GM12878 (cell line): ENCODE results near the gene PHB1. TPM values are rescaled to one million over a fixed set of nuclear protein-coding genes. Genes with fewer than 3 reads are reported as not detected.

Source experiments
- ATAC-seq: fragments of 200-7000 bp; cut with Tn5 transposase; 3 replicates; pipeline ENCODE4 v1.9.1; 2020; ENCODE audit warnings: mild to moderate bottlenecking, moderate library complexity
- BruUV-seq: library from RNA; stranded (reverse); fragments of 400-500 nt; replicated peaks from 2 replicates; lab custom pipeline; 2021; lab: Mats Ljungman, UMichigan
- CTCF ChIA-PET: fragments of 300-600 bp; sonication (Branson Sonifier 250); formaldehyde crosslinking; extraction: SDS; loops from one replicate; lab custom pipeline; 2021; ENCODE audit warnings: inconsistent platforms; lab: Yijun Ruan, JAX
- POLR2A ChIA-PET: fragments of 350-600 bp; formaldehyde crosslinking; extraction: SDS; loops from one replicate; lab custom pipeline; 2021; ENCODE audit warnings: inconsistent platforms; lab: Charles Lee
- RAD21 ChIA-PET: fragments of 300-600 bp; sonication (Branson Sonifier 250); formaldehyde crosslinking; loops from one replicate; lab custom pipeline; 2023; ENCODE audit warnings: antibody characterized with exemption; ENCODE audit not compliant: unreplicated experiment; lab: Charles Lee
- SMC1A ChIA-PET: fragments of 300-600 bp; sonication (Branson Sonifier 250); formaldehyde crosslinking; loops from one replicate; lab custom pipeline; 2023; ENCODE audit not compliant: unreplicated experiment, uncharacterized antibody; lab: Charles Lee
- DNase-seq: peaks from one replicate; pipeline ENCODE4 v3.0.0-alpha.2; 2011; ENCODE audit warnings: low read depth, low spot score
- FAIRE-seq: peaks from 3 replicates; lab custom pipeline; 2011; peaks lifted over from hg19 to GRCh38; lab: Jason Lieb, UNC
- H2AFZ ChIP-seq: 2 replicates; pipeline ENCODE4 v1.6.0; 2011; ENCODE audit warnings: low read depth, low read length, control low read depth; ENCODE audit not compliant: control insufficient read depth
- H3K27ac ChIP-seq: 2 replicates; pipeline ENCODE4 v1.5.1; 2011; ENCODE audit warnings: control low read depth; ENCODE audit not compliant: control insufficient read depth, insufficient read depth
- H3K27me3 ChIP-seq, 2 experiments: replicated peaks in 1 of 2; 2 replicates each; pipeline versions ENCODE4 v1.6.0 to v1.6.1; 2011; ENCODE audit warnings: low read length in 1 of 2; ENCODE audit not compliant: control insufficient read depth in 2 of 2, insufficient read depth in 2 of 2
- H3K36me3 ChIP-seq, 2 experiments: 2 replicates each; pipeline ENCODE4 v1.5.1; 2011; ENCODE audit warnings: low read length in 1 of 2; ENCODE audit not compliant: control insufficient read depth in 2 of 2, insufficient read depth in 2 of 2
- H3K4me1 ChIP-seq: 2 replicates; pipeline ENCODE4 v1.6.1; 2011; ENCODE audit warnings: mild to moderate bottlenecking, low read length, moderate library complexity, mixed read lengths; ENCODE audit not compliant: control insufficient read depth, insufficient read depth
- H3K4me2 ChIP-seq: 2 replicates; pipeline ENCODE4 v1.6.0; 2011; ENCODE audit warnings: control low read depth; ENCODE audit not compliant: control insufficient read depth, insufficient read depth
- H3K4me3 ChIP-seq: fragments of 200-600 bp; sonication (generic); 2 replicates; pipeline ENCODE4 v1.5.1; 2016
- H3K79me2 ChIP-seq: 2 replicates; pipeline ENCODE4 v1.6.0; 2011; ENCODE audit warnings: low read length; ENCODE audit not compliant: control insufficient read depth, insufficient read depth
- H3K9ac ChIP-seq: 2 replicates; pipeline ENCODE4 v1.8.0; 2011; ENCODE audit warnings: low read length, control low read depth, mixed read lengths; ENCODE audit not compliant: control insufficient read depth, insufficient read depth
- H3K9me3 ChIP-seq: replicated peaks from 3 replicates; pipeline ENCODE4 v1.5.1; 2011; ENCODE audit warnings: mild to moderate bottlenecking, low read length; ENCODE audit not compliant: control insufficient read depth, insufficient read depth
- H4K20me1 ChIP-seq: 2 replicates; pipeline ENCODE4 v1.6.0; 2011; ENCODE audit not compliant: control insufficient read depth, insufficient read depth
- BCL11A ChIP-seq: IDR thresholded peaks from 2 replicates; pipeline ENCODE4 v1.6.1; 2011; ENCODE audit warnings: low read depth, low read length
- CBX3 ChIP-seq: fragments of 200-600 bp; sonication (generic); IDR thresholded peaks from 2 replicates; pipeline ENCODE4 v1.6.1; 2016; ENCODE audit warnings: low read depth, borderline replicate concordance
- DPF2 ChIP-seq: fragments of 450-650 bp; IDR thresholded peaks from 2 replicates; pipeline ENCODE4 v1.6.1; 2017; ENCODE audit warnings: mild to moderate bottlenecking
- HDAC2 ChIP-seq: fragments of 200-600 bp; sonication (generic); IDR thresholded peaks from 2 replicates; pipeline ENCODE4 v1.6.1; 2017
- KLF5 ChIP-seq: fragments of 450-650 bp; IDR thresholded peaks from 2 replicates; pipeline ENCODE4 v1.6.1; 2014; ENCODE audit warnings: mild to moderate bottlenecking; ENCODE audit not compliant: partially characterized antibody
- MEF2A ChIP-seq: IDR thresholded peaks from 2 replicates; pipeline ENCODE4 v1.6.1; 2011; ENCODE audit warnings: low read depth, mild to moderate bottlenecking, low read length, moderate library complexity; ENCODE audit not compliant: insufficient read depth
- NFYB ChIP-seq: IDR thresholded peaks from 2 replicates; pipeline ENCODE4 v1.6.1; 2011; ENCODE audit warnings: low read depth, mild to moderate bottlenecking, low read length, improper control_type of control experiment, moderate library complexity; ENCODE audit not compliant: insufficient read depth
- PAX5 ChIP-seq: IDR thresholded peaks from 2 replicates; pipeline ENCODE4 v1.6.1; 2011; ENCODE audit warnings: low read depth, low read length, borderline replicate concordance
- POLR2AphosphoS5 ChIP-seq: IDR thresholded peaks from 2 replicates; pipeline ENCODE4 v1.6.1; 2011; ENCODE audit warnings: mild to moderate bottlenecking, low read length, inconsistent platforms
- SIX5 ChIP-seq: IDR thresholded peaks from 2 replicates; pipeline ENCODE4 v1.6.1; 2011; ENCODE audit warnings: mild to moderate bottlenecking, low read depth, low read length, moderate library complexity; ENCODE audit not compliant: severe bottlenecking
- SMAD1 ChIP-seq: fragments of 450-650 bp; IDR thresholded peaks from 2 replicates; pipeline ENCODE4 v1.6.1; 2018; ENCODE audit warnings: mild to moderate bottlenecking, low read depth; ENCODE audit not compliant: partially characterized antibody
- TCF7 ChIP-seq: IDR thresholded peaks from 2 replicates; pipeline ENCODE4 v1.6.1; 2014; ENCODE audit warnings: antibody characterized with exemption, borderline replicate concordance
- whole genome bisulfite sequencing: methylation state at CpG from one replicate; pipeline ENCODE4 v1.1.6; 2016; ENCODE audit warnings: low lambda C conversion rate; ENCODE audit not compliant: insufficient replicate concordance, insufficient coverage; ENCODE audit errors: missing lambda C conversion rate; 5-methylcytosine and 5-hydroxymethylcytosine counted together
- in situ Hi-C: fragments of 300-500 bp; cut with MboI; formaldehyde crosslinking; loops from 9 replicates; pipeline ENCODE4 v1.14.3; 2018; ENCODE audit warnings: mixed read lengths
- intact Hi-C: fragments of 100-400 bp; cut with micrococcal nuclease; formaldehyde crosslinking; loops from one replicate; pipeline ENCODE4 v1.14.2; 2022; ENCODE audit not compliant: unreplicated experiment
- polyA plus RNA-seq, 11 experiments: library from polyadenylated mRNA; depleted of rRNA in 4 of 11; unstranded in 6 of 11; stranded (reverse) in 5 of 11; fragments of >200 nt; fragmentation: Nextera tagmentation in 4 of 11; fragmentation: Illumina TruSeq in 1 of 11; extraction: Ambion mirVana in 4 of 11; extraction: Trizol in 1 of 11; gene quantifications; 1 replicate in 1 of 11; 2 replicates in 10 of 11; pipeline versions ENCODE4 v1.2.1 to v1.2.3, GENCODE V29; 2011 to 2016; ENCODE audit warnings: inconsistent platforms in 2 of 11, missing spikeins in 2 of 11, low read depth in 1 of 11
- total RNA-seq, 4 experiments: library from RNA; depleted of rRNA in 3 of 4; stranded (reverse); fragments of >200 nt in 3 of 4; fragmentation: Illumina TruSeq in 1 of 4; extraction: Trizol in 1 of 4; gene quantifications; 2 replicates each; pipeline versions ENCODE4 v1.2.1 to v1.2.3, GENCODE V29; 2013 to 2021
- TF ChIP-seq, protein P1 (sequence below): fragments of 450-650 bp; IDR thresholded peaks from 2 replicates; pipeline ENCODE4 v1.6.1; 2017; ENCODE audit warnings: mild to moderate bottlenecking
- TF ChIP-seq, protein P2 (sequence below): fragments of 450-650 bp; IDR thresholded peaks from 2 replicates; pipeline ENCODE4 v1.6.1; 2017; ENCODE audit warnings: borderline replicate concordance
- TF ChIP-seq, protein P3 (sequence below), 3 experiments: IDR thresholded peaks in 2 of 3; conservative IDR thresholded peaks in 1 of 3; 2 replicates each; pipeline ENCODE4 v1.5.1; 2011; ENCODE audit warnings: low read depth in 3 of 3, low read length in 3 of 3, mild to moderate bottlenecking in 3 of 3, control low read depth in 2 of 3, moderate library complexity in 2 of 3, inconsistent platforms in 1 of 3, mixed read lengths in 1 of 3; ENCODE audit not compliant: control insufficient read depth in 2 of 3, insufficient read depth in 1 of 3; ENCODE audit errors: extremely low read depth in 1 of 3
- TF ChIP-seq, protein P4 (sequence below): fragments of 450-650 bp; formaldehyde crosslinking; IDR thresholded peaks from 2 replicates; pipeline ENCODE4 v1.5.0; 2022; ENCODE audit warnings: mild to moderate bottlenecking, missing genetic modification characterization

The PHB1 gene
- total and polyA plus RNA-seq, 10 of the 15 experiments (the other 5 are each of a cell fraction or from before 2014, with no cell fraction given) = 117 to 466 (median 248) TPM

DNA sequence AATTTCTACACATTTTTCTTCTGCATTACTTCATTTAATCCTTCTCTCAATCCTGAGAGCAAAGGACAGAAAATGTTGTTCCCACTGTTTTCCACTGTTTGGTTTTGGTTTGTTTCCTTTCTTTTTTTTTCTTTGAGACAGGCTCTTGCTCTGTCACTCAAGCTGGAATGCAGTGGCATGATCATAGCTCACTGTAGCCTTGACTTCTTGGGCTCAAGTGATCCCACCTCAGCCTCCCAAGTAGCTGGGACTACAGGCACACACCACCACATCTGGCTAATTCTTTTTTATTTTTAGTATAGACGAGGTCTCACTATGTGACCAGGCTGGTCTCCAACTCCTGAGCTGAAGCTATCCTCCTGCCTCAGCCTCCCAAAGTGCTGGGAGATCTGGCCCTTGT, 45.6 kb downstream of the PHB1 start:
- Histone ChIP-seq H3K4me1 (no peaks in the 10 kb centered on the region), H3K27me3 (no peaks in the 10 kb centered on the region), H3K27ac (no peak overlapping the region), H3K4me3 (no peak overlapping the region), H2AFZ (no peak overlapping the region), H3K9me3 (no peaks in the 10 kb centered on the region), H3K9ac (no peak overlapping the region), H3K4me2 (no peak overlapping the region), H3K36me3 (no peaks in the 10 kb centered on the region), H4K20me1 (no peaks in the 10 kb centered on the region), H3K79me2 (no peaks in the 10 kb centered on the region)
- no TSS peak for BruUV-seq
- intact Hi-C loops (no loop called here), in situ Hi-C loops (loop anchor here (5.0 kb wide), 1 partner anchor 52 kb away; no protein-coding TSS in a partner anchor)
- DNase-seq (no peak), ATAC-seq (no peak), FAIRE-seq (no peak)
- RAD21 ChIA-PET = interaction anchor here (0.6 to 5.4 kb wide), 20 partner anchors 8 to 220 kb away, joined by 3 to 115 read pairs (median 5); no protein-coding TSS in a partner anchor
- SMC1A ChIA-PET = interaction anchor here (0.6 to 8.3 kb wide), 21 partner anchors 10 to 189 kb away, joined by 3 to 140 read pairs (median 6); no protein-coding TSS in a partner anchor
- 0% methylated on average over 1 of the region's 1 CpG for WGBS
- POLR2A ChIA-PET = interaction anchor here (1.1 to 1.6 kb wide), 2 partner anchors 15 to 27 kb away, joined by 3 to 4 read pairs; no protein-coding TSS in a partner anchor
- CTCF ChIA-PET = interaction anchor here (0.7 to 15.6 kb wide), 30 partner anchors 8 to 209 kb away, joined by 3 to 330 read pairs (median 8); no protein-coding TSS in a partner anchor
- TF ChIP-seq BCL11A = no peak
- no peak for TF ChIP-seq PAX5
- TF ChIP-seq HDAC2 = no peak
- TF ChIP-seq, protein P1, sequence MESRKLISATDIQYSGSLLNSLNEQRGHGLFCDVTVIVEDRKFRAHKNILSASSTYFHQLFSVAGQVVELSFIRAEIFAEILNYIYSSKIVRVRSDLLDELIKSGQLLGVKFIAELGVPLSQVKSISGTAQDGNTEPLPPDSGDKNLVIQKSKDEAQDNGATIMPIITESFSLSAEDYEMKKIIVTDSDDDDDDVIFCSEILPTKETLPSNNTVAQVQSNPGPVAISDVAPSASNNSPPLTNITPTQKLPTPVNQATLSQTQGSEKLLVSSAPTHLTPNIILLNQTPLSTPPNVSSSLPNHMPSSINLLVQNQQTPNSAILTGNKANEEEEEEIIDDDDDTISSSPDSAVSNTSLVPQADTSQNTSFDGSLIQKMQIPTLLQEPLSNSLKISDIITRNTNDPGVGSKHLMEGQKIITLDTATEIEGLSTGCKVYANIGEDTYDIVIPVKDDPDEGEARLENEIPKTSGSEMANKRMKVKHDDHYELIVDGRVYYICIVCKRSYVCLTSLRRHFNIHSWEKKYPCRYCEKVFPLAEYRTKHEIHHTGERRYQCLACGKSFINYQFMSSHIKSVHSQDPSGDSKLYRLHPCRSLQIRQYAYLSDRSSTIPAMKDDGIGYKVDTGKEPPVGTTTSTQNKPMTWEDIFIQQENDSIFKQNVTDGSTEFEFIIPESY = no peak
- no peak for TF ChIP-seq KLF5
- TF ChIP-seq SMAD1 = no peak
- TF ChIP-seq CBX3 = no peak
- TF ChIP-seq, protein P2, sequence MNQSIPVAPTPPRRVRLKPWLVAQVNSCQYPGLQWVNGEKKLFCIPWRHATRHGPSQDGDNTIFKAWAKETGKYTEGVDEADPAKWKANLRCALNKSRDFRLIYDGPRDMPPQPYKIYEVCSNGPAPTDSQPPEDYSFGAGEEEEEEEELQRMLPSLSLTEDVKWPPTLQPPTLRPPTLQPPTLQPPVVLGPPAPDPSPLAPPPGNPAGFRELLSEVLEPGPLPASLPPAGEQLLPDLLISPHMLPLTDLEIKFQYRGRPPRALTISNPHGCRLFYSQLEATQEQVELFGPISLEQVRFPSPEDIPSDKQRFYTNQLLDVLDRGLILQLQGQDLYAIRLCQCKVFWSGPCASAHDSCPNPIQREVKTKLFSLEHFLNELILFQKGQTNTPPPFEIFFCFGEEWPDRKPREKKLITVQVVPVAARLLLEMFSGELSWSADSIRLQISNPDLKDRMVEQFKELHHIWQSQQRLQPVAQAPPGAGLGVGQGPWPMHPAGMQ = no peak
- TF ChIP-seq MEF2A = no peak
- TF ChIP-seq DPF2 = no peak
- no peak for TF ChIP-seq SIX5
- TF ChIP-seq, protein P3, sequence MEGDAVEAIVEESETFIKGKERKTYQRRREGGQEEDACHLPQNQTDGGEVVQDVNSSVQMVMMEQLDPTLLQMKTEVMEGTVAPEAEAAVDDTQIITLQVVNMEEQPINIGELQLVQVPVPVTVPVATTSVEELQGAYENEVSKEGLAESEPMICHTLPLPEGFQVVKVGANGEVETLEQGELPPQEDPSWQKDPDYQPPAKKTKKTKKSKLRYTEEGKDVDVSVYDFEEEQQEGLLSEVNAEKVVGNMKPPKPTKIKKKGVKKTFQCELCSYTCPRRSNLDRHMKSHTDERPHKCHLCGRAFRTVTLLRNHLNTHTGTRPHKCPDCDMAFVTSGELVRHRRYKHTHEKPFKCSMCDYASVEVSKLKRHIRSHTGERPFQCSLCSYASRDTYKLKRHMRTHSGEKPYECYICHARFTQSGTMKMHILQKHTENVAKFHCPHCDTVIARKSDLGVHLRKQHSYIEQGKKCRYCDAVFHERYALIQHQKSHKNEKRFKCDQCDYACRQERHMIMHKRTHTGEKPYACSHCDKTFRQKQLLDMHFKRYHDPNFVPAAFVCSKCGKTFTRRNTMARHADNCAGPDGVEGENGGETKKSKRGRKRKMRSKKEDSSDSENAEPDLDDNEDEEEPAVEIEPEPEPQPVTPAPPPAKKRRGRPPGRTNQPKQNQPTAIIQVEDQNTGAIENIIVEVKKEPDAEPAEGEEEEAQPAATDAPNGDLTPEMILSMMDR (IDR thresholded peaks at IDR 0.05 in 2 of 3, conservative IDR thresholded peaks at IDR 0.05 in 1 of 3; ENCODE audit: control insufficient read depth in 2 of 3, extremely low read depth in 1 of 3, insufficient read depth in 1 of 3, low read depth in 3 of 3, low read length in 3 of 3) = no peak
- TF ChIP-seq, protein P4, sequence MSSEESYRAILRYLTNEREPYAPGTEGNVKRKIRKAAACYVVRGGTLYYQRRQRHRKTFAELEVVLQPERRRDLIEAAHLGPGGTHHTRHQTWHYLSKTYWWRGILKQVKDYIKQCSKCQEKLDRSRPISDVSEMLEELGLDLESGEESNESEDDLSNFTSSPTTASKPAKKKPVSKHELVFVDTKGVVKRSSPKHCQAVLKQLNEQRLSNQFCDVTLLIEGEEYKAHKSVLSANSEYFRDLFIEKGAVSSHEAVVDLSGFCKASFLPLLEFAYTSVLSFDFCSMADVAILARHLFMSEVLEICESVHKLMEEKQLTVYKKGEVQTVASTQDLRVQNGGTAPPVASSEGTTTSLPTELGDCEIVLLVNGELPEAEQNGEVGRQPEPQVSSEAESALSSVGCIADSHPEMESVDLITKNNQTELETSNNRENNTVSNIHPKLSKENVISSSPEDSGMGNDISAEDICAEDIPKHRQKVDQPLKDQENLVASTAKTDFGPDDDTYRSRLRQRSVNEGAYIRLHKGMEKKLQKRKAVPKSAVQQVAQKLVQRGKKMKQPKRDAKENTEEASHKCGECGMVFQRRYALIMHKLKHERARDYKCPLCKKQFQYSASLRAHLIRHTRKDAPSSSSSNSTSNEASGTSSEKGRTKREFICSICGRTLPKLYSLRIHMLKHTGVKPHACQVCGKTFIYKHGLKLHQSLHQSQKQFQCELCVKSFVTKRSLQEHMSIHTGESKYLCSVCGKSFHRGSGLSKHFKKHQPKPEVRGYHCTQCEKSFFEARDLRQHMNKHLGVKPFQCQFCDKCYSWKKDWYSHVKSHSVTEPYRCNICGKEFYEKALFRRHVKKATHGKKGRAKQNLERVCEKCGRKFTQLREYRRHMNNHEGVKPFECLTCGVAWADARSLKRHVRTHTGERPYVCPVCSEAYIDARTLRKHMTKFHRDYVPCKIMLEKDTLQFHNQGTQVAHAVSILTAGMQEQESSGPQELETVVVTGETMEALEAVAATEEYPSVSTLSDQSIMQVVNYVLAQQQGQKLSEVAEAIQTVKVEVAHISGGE (CRISPR knock-in tag) = no peak
- TF ChIP-seq POLR2AphosphoS5 = no peak
- TF ChIP-seq TCF7 = no peak
- TF ChIP-seq NFYB = no peak
